Heart left ventricle (tissue), 13 donors: ENCODE measurements around the gene TBX10.

Source experiments
- CTCF ChIP-seq, 12 donors: fragments of 200-600 bp; sonication (generic) in 4 of 12; IDR thresholded peaks; one replicate each; pipeline versions ENCODE4 v1.5.0 to v1.8.0; 2018 to 2022; ENCODE audit warnings: antibody characterized with exemption in 12 of 12, mild to moderate bottlenecking in 5 of 12
- POLR2A ChIP-seq, 2 donors: fragments of 450-650 bp; IDR thresholded peaks; one replicate each; pipeline ENCODE4 v1.6.1; 2017; ENCODE audit warnings: antibody characterized with exemption in 2 of 2, mild to moderate bottlenecking in 2 of 2, moderate library complexity in 2 of 2
- donor health status: ischemic (EF 13 %, LVEDD 7.1; RV severe dilation, severe dysfunction).
- donor health status: DM: no; HTN: yes; CAD: no.
- donor health status: DM: no; HTN: no; CAD: no.
- donor health status: ischemic (EF 25% LVEDD 6.9; RV normal size, moderate dysfunction).
- donor health status: ischemic (EF 25% LVEDD 5.7; RV mildly dilated, moderate dysfunction).
- donor health status: ischemic (EF 35%, LVEDD 5.7; RV mildly dilated, moderate dysfunction).
- donor health status: nonischemic (EF 11% LVEDD 7.7; RV severe dilation, severe dysfunction).
- donor health status: DM: yes; HTN: yes; CAD: no.
- donor health status: PGD.
- donor health status: ischemic (EF 29% LVEDD 5.4; RV normal size, mild dysfunction).
- donor health status: nonischemic (EF 23%, LVEDD 6.1; RV moderate dilation, normal function).

- no peak for TF ChIP-seq CTCF (IDR thresholded peaks at IDR 0.05)
- TF ChIP-seq POLR2A (IDR thresholded peaks at IDR 0.05) = no peak
Observed at GRCh38 chr11:67632982-67633755, 6.4 kb downstream of the TBX10 start.
